HepG2 (cell line): ENCODE data around the gene ST14. TPM values are rescaled to one million over a fixed set of nuclear protein-coding genes. Genes with fewer than 3 reads are reported as not detected.

Source experiments
- ATF3 ChIP-seq: sonication (generic); formaldehyde crosslinking; IDR thresholded peaks from 2 replicates; pipeline ENCODE4 v1.4.0; 2020; ENCODE audit warnings: missing genetic modification reagents
- HDAC6 ChIP-seq: fragments of 200-600 bp; sonication (generic); IDR thresholded peaks from 2 replicates; pipeline ENCODE4 v1.7.0; 2017; ENCODE audit warnings: mild to moderate bottlenecking, antibody characterized with exemption, low read length, low read depth
- HMGA1 ChIP-seq: sonication (generic); formaldehyde crosslinking; conservative IDR thresholded peaks from 2 replicates; pipeline ENCODE4 v1.4.0; 2020; ENCODE audit warnings: missing genetic modification reagents
- JUNB ChIP-seq: sonication (generic); formaldehyde crosslinking; IDR thresholded peaks from 2 replicates; pipeline ENCODE4 v1.8.0; 2022; ENCODE audit warnings: missing genetic modification reagents, mild to moderate bottlenecking, borderline replicate concordance
- MBNL3 ChIP-seq: fragments of 250-450 bp; sonication (Bioruptor Pico); conservative IDR thresholded peaks from 2 replicates; pipeline ENCODE4 v1.8.0; 2022; ENCODE audit warnings: mild to moderate bottlenecking, inconsistent platforms
- REPIN1 ChIP-seq: sonication (generic); formaldehyde crosslinking; IDR thresholded peaks from 2 replicates; pipeline ENCODE4 v1.8.0; 2022; ENCODE audit warnings: missing genetic modification reagents, low read depth, mild to moderate bottlenecking, borderline replicate concordance
- SMAD3 ChIP-seq: sonication (generic); formaldehyde crosslinking; IDR thresholded peaks from 2 replicates; pipeline ENCODE4 v1.4.0; 2020; ENCODE audit warnings: missing genetic modification reagents
- ZBED4 ChIP-seq: sonication (generic); formaldehyde crosslinking; IDR thresholded peaks from 2 replicates; pipeline ENCODE4 v1.4.0; 2020; ENCODE audit warnings: missing genetic modification reagents, borderline replicate concordance
- ZFP41 ChIP-seq: sonication (generic); formaldehyde crosslinking; IDR thresholded peaks from 2 replicates; pipeline ENCODE4 v1.4.0; 2020; ENCODE audit warnings: mild to moderate bottlenecking, missing genetic modification reagents, borderline replicate concordance
- ZNF350 ChIP-seq: sonication (generic); formaldehyde crosslinking; IDR thresholded peaks from 2 replicates; pipeline ENCODE4 v1.4.0; 2020; ENCODE audit warnings: mild to moderate bottlenecking, low read depth, missing genetic modification reagents, borderline replicate concordance
- ZNF609 ChIP-seq: sonication (generic); formaldehyde crosslinking; IDR thresholded peaks from 2 replicates; pipeline ENCODE4 v1.4.0; 2020; ENCODE audit warnings: mild to moderate bottlenecking, missing genetic modification reagents, borderline replicate concordance
- ZNF761 ChIP-seq: sonication (generic); formaldehyde crosslinking; conservative IDR thresholded peaks from 2 replicates; pipeline ENCODE4 v1.4.0; 2020; ENCODE audit warnings: mild to moderate bottlenecking, missing genetic modification reagents
- polyA plus RNA-seq, 8 experiments: library from polyadenylated mRNA; depleted of rRNA in 3 of 8; stranded (reverse) in 7 of 8; unstranded in 1 of 8; fragments of >200 nt; fragmentation: Illumina TruSeq in 4 of 8; extraction: Trizol in 4 of 8; gene quantifications; 2 replicates each; pipeline versions ENCODE4 v1.2.1 to v1.2.3, GENCODE V29; 2011 to 2016; ENCODE audit warnings: low read depth in 4 of 8, missing spikeins in 1 of 8, mixed read lengths in 1 of 8; ENCODE audit not compliant: insufficient read depth in 1 of 8
- total RNA-seq, 5 experiments: library from RNA; depleted of rRNA; stranded (reverse); fragments of >200 nt; fragmentation: Illumina TruSeq; extraction: Trizol; gene quantifications; 2 replicates each; pipeline ENCODE4 v1.2.3, GENCODE V29; 2016; ENCODE audit warnings: low read depth in 1 of 5

ST14 gene
- total and polyA plus RNA-seq, 2 of the 13 experiments (the other 11 are each of a cell fraction or from before 2014, with no cell fraction given): 0.88 to 1.4 TPM

GRCh38 chr11:130145311-130145812, 14.2 kb upstream of the ST14 start (continued):
- TF ChIP-seq MBNL3 (CRISPR knock-in tag) (no peak), ZBED4 (CRISPR knock-in tag) (no peak), ZNF609 (CRISPR knock-in tag) (peak; percentile 36; the same call in 1 of the 2 replicates), ZFP41 (no peak), ZNF350 (no peak), JUNB (CRISPR knock-in tag) (no peak), ZNF761 (0 out of 2 replicates have a peak, but pooled peaks have one; percentile 42), HDAC6 (no peak), SMAD3 (CRISPR knock-in tag) (no peak), ATF3 (CRISPR knock-in tag) (no peak), HMGA1 (no peak), REPIN1 (CRISPR knock-in tag) (peak; percentile 36; the same call in 1 of the 2 replicates)
